Measurements from ENCODE around the gene MROH8.
"Not testable (repeated sequence)": the region's sequence is repeated elsewhere in the genome, so short reads cannot be mapped to it uniquely, and the experiment has no call there.

The MROH8 gene

DNA sequence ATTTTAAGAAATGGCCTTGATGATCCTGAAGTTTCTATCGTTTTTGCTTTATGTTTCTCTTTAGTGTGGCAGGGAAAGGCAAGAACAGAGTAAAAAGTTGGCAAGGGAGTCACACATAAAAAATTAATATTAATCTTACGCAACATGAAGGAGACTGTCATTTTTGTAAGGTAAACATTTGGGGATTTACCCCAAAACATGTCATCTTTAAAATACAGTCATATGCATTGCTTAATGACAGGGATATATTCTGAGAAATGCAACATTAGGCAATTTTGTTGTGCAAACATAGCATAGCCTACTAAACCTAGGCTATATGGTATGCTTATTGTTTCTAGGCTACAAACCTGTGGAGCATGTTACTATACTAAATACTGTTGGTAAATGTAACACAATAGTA, 88.9 kb downstream of the MROH8 start:
- no peak for DNase-seq (ENCODE audit: low read depth in 2 of 2)

DNA sequence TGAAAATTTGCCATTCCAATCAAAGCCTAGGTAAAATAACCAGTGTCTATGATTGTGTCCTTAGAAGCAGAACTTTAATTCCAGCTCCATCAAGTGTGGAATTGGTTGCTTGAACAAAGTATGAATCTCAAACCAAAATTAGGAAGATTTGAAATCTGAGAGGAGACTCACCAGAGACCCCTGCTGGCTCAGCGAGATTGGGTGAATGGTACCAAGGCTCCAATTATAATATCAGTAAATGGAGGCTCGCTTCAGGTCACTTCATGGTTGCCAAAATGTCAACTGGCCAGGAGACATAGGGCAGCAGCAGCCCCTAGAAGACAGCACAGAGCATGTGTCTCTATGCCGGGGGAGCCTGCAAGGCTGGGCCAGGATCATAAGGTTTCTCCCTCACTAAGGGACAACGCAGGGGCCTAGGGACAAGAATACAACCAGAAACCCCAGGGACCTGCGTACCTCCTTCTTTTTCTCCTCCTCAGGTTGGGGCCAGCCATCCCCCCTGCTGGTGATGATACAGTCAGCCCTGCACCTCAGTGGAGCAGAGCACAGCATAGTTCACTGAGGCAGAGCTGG, 97.5 kb downstream of the MROH8 start:
- DNase-seq (ENCODE audit: low read depth in 2 of 2): peak in 1 of 2 donors; percentile 34

DNA sequence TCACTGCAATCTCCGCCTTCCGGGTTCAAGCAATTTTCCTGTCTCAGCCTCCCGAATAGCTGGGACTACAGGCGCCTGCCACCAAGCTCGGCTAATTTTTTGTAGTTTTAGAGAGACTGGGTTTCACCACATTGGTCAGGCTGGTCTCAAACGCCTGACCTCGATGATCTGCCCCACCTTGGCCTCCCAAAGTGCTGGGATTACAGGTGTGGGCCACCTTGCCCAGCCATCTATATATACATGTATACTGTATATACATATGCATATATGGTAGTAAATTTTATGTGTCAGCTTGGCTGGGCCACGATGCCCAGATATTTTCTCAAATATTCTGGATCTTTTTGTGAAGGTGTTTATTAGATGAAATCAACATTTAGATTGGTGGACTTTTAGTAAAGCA, 102.3 kb downstream of the MROH8 start:
- DNase-seq (ENCODE audit: low read depth in 2 of 2): no peak

DNA sequence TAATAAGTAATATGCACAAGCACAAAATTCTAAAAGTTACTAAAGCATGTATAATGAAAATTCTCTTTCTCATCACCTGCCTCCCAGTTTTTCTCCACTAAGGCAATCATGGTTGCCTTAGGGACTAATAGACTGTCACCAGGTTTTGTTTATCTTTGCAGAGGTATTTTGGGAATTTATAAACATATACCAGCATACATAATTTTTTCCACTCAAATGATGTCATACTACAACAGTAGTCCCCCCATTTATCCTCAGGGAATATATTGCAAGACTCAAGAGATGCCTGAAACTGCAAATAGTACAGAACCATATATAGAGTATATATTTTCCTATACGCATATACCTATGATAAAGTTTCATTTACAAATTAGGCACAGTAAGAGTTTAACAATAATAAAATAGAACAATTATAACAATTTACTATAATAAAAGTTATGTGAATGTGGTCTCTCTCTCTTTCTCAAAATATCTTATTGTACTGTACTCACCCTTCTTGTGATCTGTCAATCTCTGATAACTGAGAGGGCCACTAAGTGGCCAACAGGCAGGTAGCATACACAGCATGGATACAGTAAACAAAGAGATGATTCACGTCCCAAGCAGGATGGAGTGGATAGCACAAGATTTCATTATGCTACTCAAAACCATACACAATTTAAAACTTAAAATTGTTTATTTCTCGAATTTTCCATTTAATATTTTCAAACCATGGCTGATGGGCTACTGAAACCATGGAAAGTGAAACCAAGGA, 103.2 kb downstream of the MROH8 start:
- no peak for DNase-seq (ENCODE audit: low read depth in 2 of 2)

DNA sequence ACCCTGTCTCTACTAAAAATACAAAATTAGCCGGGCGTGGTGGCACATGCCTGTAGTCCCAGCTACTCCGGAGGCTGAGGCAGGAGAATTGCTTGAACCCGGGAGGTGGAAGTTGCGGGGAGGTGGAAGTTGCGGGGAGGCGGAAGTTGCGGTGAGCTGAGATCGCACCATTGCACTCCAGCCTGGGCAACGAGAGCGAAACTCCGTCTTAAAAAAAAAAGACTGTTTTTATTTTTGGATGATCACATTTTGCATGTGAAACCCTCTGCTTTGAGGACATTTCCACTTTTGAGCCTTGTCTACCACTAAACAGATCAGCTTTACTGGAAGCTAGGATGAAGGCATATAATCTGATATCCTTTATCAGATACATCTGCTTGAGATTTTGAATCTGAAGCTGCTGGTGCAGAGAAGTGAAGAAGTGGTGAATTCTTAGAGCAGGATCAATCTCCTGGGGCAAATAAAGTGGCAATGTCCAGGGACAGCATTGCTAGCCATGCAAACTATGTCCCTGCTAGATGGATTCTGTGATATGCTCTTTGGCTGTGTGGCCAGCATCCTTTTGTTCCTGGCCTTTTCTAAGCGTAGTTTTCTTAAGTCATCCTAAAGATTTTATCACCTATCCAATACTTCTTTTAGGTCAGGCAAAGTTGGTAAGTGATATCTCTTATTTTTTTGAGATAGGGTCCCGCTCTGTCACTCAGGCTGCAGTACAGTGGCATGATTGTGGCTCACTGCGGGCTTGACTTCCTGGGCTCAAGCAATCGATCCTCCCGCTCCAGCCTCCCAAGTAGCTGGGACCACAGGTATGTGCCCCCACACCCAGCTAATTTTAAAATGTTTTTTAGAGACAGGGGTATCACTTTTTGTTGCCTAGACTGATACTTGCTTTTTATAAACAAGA, 106.8 kb downstream of the MROH8 start:
- no peak for DNase-seq (ENCODE audit: low read depth in 2 of 2)

DNA sequence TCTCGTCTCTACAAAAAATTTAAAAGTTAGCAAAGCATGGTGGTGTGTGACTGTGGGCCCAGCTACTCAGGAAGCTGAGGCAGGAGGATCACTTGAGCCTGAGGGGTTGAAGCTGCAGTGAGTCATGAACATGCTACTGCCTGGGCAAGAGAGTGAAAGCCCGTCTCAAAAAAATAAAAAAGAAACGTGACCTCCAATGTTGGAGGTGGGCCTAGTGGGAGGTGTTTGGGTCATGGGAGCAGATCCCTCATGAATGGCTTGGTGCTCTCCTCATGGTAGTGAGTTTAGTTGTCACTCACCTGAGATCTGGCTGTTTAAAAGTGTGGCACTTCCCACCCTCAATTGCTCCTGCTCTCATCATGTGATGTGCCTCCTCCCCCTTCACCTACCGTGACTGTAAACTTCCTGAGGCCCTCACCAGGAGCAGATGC, 107.9 kb downstream of the MROH8 start:
- no peak for DNase-seq (ENCODE audit: low read depth in 2 of 2)

DNA sequence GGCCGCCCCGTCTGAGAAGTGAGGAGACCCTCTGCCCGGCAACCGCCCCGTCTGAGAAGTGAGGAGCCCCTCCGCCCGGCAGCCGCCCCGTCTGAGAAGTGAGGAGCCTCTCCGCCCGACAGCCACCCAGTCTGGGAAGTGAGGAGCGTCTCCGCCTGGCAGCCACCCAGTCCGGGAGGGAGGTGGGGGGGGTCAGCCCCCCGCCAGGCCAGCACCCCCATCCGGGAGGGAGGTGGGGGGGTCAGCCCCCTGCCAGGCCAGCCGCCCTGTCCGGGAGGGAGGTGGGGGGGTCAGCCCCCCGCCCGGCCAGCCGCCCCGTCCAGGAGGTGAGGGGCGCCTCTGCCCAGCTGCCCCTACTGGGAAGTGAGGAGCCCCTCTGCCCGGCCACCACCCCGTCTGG, 109.8 kb downstream of the MROH8 start:
- not testable (repeated sequence) for DNase-seq (ENCODE audit: low read depth in 2 of 2)

DNA sequence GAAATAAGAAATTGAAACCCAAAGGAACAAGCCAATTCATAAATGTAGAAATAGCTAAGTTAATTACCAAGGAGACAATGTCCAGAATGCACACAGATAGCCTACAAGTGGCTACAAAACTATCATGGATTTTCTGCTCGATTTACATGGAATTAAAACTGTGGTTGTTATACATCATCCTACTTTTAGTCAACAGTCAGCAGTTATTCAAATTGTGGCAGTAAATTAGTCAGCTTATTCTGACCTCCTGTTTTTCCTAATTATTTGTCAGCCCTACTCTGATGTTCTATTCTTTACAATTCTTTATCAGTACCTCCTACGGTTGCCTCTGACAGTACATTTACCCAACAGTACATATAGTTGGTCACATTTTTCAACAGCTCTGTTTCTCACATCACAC, 113.2 kb downstream of the MROH8 start:
- no peak for DNase-seq (ENCODE audit: low read depth in 2 of 2)

DNA sequence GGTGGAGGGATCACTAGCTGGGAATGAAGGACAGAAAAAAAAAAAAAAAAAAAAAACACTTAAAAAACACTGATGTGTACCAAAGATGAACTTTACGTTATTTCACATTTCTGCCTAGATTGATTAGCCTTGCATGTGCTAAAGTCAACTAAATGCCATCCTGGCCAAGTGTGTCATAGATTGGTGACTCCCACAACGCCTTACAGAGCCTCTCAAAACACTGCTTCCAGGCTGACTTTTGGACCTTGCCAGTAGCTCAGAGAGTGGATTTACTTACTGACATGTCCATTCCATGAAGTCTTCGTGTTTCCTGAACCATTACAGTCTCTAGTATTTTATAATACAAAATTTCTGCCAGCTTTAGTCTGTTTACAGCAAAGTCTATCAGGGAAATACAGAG, 124.1 kb downstream of the MROH8 start:
- DNase-seq (ENCODE audit: low read depth in 2 of 2): no peak

DNA sequence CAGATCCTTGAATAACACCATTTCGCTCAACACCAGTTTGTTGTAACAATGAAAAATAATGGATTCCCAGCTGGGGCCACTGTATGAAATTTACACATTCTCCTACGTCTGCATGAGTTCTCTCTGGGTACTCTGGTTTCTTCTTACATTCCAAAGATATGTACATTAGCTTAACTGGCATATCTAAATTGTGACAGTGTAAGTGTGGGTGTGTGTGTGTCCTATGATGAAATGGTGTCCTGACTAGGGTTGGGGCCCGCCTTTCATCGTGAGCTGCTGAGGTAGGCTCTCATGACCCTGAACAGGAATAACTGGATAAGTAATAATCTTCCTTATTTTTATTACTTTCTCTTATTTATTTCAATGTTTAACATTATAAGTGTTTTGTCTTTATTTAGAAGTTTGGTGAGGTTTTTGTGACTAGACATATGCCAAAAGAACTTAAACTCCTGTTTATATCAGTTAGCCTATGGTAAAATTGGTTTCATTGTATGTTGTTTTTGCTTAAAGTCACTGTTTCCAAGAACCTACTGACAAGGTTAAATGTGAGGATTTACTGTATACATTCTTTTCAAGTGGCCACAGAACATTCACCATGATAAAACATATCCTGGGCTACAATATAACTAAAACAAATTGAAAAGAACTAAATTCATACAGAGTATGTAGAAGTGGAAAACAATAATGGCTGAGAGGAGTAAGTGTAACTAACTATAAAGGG, 126.0 kb downstream of the MROH8 start:
- DNase-seq (ENCODE audit: low read depth in 2 of 2): no peak

Data from stimulated activated CD8-positive, alpha-beta memory T cell treated with anti-CD3 and anti-CD28 coated beads, Interleukin-7, amount 100 ng/mL, for 1 hour (primary cell).